ENCODE results near the gene SUCO. TPM values are rescaled to one million over a fixed set of nuclear protein-coding genes. Genes with fewer than 3 reads are reported as not detected.

The SUCO gene
- total RNA-seq, 4 donors from 2014 or later: 5.8 to 11.3 (median 6.4) TPM

GRCh38 chr1:172638885-172639831 is 106.2 kb downstream of the SUCO start:
- no peaks in the 10 kb centered on the region for H3K27me3 ChIP-seq
- no peak overlapping the region for H3K4me3 ChIP-seq
- H3K27ac ChIP-seq: no peak overlapping the region
- no peaks in the 10 kb centered on the region for H3K4me1 ChIP-seq
- intact Hi-C loops (cut with DNase I; ENCODE audit: low total_unique reads): no loop called here
- TF ChIP-seq CTCF (IDR thresholded peaks at IDR 0.05 in 4 of 5, conservative IDR thresholded peaks at IDR 0.05 in 1 of 5) (no peak), POLR2A (IDR thresholded peaks at IDR 0.05) (no peak)
- no peak for DNase-seq
- no peaks in the 10 kb centered on the region for H3K36me3 ChIP-seq
- in situ Hi-C loops (cut with MboI; ENCODE audit: low sequenced_read_pairs in 4 of 4): no loop called here
- ATAC-seq: no peak
- H3K9me3 ChIP-seq: no peaks in the 10 kb centered on the region

GRCh38 chr1:172640111-172640510 is 107.2 kb downstream of the SUCO start:
- intact Hi-C loops (cut with DNase I; ENCODE audit: low total_unique reads): no loop called here
- ATAC-seq: no peak
- no peaks in the 10 kb centered on the region for H3K36me3 ChIP-seq
- in situ Hi-C loops (cut with MboI; ENCODE audit: low sequenced_read_pairs in 4 of 4): no loop called here
- no peak overlapping the region for H3K4me3 ChIP-seq
- no peaks in the 10 kb centered on the region for H3K27me3 ChIP-seq
- no peaks in the 10 kb centered on the region for H3K4me1 ChIP-seq
- TF ChIP-seq CTCF (IDR thresholded peaks at IDR 0.05 in 4 of 5, conservative IDR thresholded peaks at IDR 0.05 in 1 of 5): no peak
- no peak for TF ChIP-seq POLR2A (IDR thresholded peaks at IDR 0.05)
- no peaks in the 10 kb centered on the region for H3K9me3 ChIP-seq
- no peak overlapping the region for H3K27ac ChIP-seq
- no peak for DNase-seq

GRCh38 chr1:172641492-172641891 is 108.5 kb downstream of the SUCO start:
- H3K4me3 ChIP-seq: no peak overlapping the region
- H3K36me3 ChIP-seq: no peaks in the 10 kb centered on the region
- in situ Hi-C loops (cut with MboI; ENCODE audit: low sequenced_read_pairs in 4 of 4): no loop called here
- no peak for DNase-seq
- intact Hi-C loops (cut with DNase I; ENCODE audit: low total_unique reads): no loop called here
- H3K9me3 ChIP-seq: no peaks in the 10 kb centered on the region
- H3K27ac ChIP-seq: no peak overlapping the region
- no peak for TF ChIP-seq POLR2A (IDR thresholded peaks at IDR 0.05)
- no peak for TF ChIP-seq CTCF (IDR thresholded peaks at IDR 0.05 in 4 of 5, conservative IDR thresholded peaks at IDR 0.05 in 1 of 5)
- ATAC-seq: no peak
- no peaks in the 10 kb centered on the region for H3K4me1 ChIP-seq
- H3K27me3 ChIP-seq: no peaks in the 10 kb centered on the region

GRCh38 chr1:172642970-172643369 is 110.0 kb downstream of the SUCO start:
- no peak for TF ChIP-seq CTCF (IDR thresholded peaks at IDR 0.05 in 4 of 5, conservative IDR thresholded peaks at IDR 0.05 in 1 of 5)

More at GRCh38 chr1:172642970-172643369, 110.0 kb downstream of the SUCO start:
- H3K27ac ChIP-seq: no peak overlapping the region
- DNase-seq (no peak), ATAC-seq (no peak)
- H3K27me3 ChIP-seq: no peaks in the 10 kb centered on the region
- H3K36me3 ChIP-seq: no peaks in the 10 kb centered on the region
- no peaks in the 10 kb centered on the region for H3K9me3 ChIP-seq
- no peak overlapping the region for H3K4me3 ChIP-seq
- intact Hi-C loops (cut with DNase I; ENCODE audit: low total_unique reads) (no loop called here), in situ Hi-C loops (cut with MboI; ENCODE audit: low sequenced_read_pairs in 4 of 4) (no loop called here)
- H3K4me1 ChIP-seq: no peaks in the 10 kb centered on the region

Measured in gastrocnemius medialis (tissue), 4 donors.